NB4 (cell line): Measurements from ENCODE around the gene TRABD.
A peak's percentile ranks its signal among the peaks of the same experiment; 100 is the strongest.

Experiments used
- DNase-seq: peaks from one replicate; pipeline ENCODE4 v3.0.0; 2010; ENCODE audit warnings: low read depth
- H3K4me3 ChIP-seq: one replicate; pipeline ENCODE4 v1.5.1; 2011; ENCODE audit warnings: mild to moderate bottlenecking, low read depth, low read length, moderate library complexity
- CTCF ChIP-seq: IDR thresholded peaks from one replicate; pipeline ENCODE4 v1.5.1; 2012; ENCODE audit warnings: low read depth, low read length
- MAX ChIP-seq: IDR thresholded peaks from 2 replicates; pipeline ENCODE4 v1.6.1; 2011; ENCODE audit warnings: low read depth, low read length
- MYC ChIP-seq: IDR thresholded peaks from 2 replicates; pipeline ENCODE4 v1.6.1; 2011; ENCODE audit warnings: low read depth, low read length
- POLR2A ChIP-seq: IDR thresholded peaks from 2 replicates; pipeline ENCODE4 v1.6.1; 2011; ENCODE audit warnings: mild to moderate bottlenecking; ENCODE audit not compliant: insufficient read length; ENCODE audit errors: extremely low read depth

The TRABD gene

GRCh38 chr22:50170453-50171318 is 15.0 kb upstream of the TRABD start, which contains the start of gene PANX2:
TSS of gene PANX2 (plus strand) at chr22:50170731. CDS start at chr22:50170731, 0 bp downstream.
- DNase-seq: no peak
- no peak for TF ChIP-seq MYC
- no peak for TF ChIP-seq CTCF
- TF ChIP-seq MAX: no peak
- TF ChIP-seq POLR2A: no peak
- no peak within 1 kb of the TSS for H3K4me3 ChIP-seq

GRCh38 chr22:50171319-50171964 is 14.3 kb upstream of the TRABD start:
- no peak for TF ChIP-seq POLR2A
- H3K4me3 ChIP-seq: no peak overlapping the region

GRCh38 chr22:50171965-50172421 is 13.7 kb upstream of the TRABD start:
- DNase-seq: no peak
- H3K4me3 ChIP-seq: no peak overlapping the region
- TF ChIP-seq CTCF (no peak), MAX (no peak)

More at GRCh38 chr22:50171319-50171964, 14.3 kb upstream of the TRABD start:
- no peak for DNase-seq

GRCh38 chr22:50173311-50173982 is 12.3 kb upstream of the TRABD start:
- H3K4me3 ChIP-seq: no peak overlapping the region
- TF ChIP-seq MYC: no peak
- TF ChIP-seq MAX: no peak
- TF ChIP-seq CTCF: no peak
- no peak for TF ChIP-seq POLR2A
- DNase-seq: peak; percentile 79

GRCh38 chr22:50173983-50174355 is 11.7 kb upstream of the TRABD start:
- TF ChIP-seq MYC (no peak), MAX (no peak), POLR2A (no peak), CTCF (no peak)
- no peak for DNase-seq
- H3K4me3 ChIP-seq: no peak overlapping the region

GRCh38 chr22:50174382-50175190 is 11.1 kb upstream of the TRABD start:
- no peak for DNase-seq
- TF ChIP-seq POLR2A (no peak), CTCF (no peak), MYC (no peak), MAX (no peak)
- no peak overlapping the region for H3K4me3 ChIP-seq
